Activated gamma-delta T cell (primary cell): ENCODE data around the gene SPRED2.

Source experiments
- DNase-seq: peaks from one replicate; lab custom pipeline; 2025; lab: John Stamatoyannopoulos, UW

The SPRED2 gene

GRCh38 chr2:65311049-65311448 lies 121.3 kb downstream of the SPRED2 start:
- no peak for DNase-seq

- DNase-seq: no peak
Measured at GRCh38 chr2:65309699-65310098, 122.7 kb downstream of the SPRED2 start.

GRCh38 chr2:65305934-65306333 lies 126.5 kb downstream of the SPRED2 start:
- DNase-seq: no peak

GRCh38 chr2:65300761-65301711 lies 131.4 kb downstream of the SPRED2 start:
- DNase-seq: peak; percentile 37

- no peak for DNase-seq
Measured at GRCh38 chr2:65300134-65300760, 132.2 kb downstream of the SPRED2 start.

- DNase-seq: no peak
Measured at GRCh38 chr2:65299246-65299645, 133.2 kb downstream of the SPRED2 start.

- no peak for DNase-seq
Measured at GRCh38 chr2:65298089-65298488, 134.3 kb downstream of the SPRED2 start.

- DNase-seq: no peak
Measured at GRCh38 chr2:65297544-65297943, 134.9 kb downstream of the SPRED2 start.

GRCh38 chr2:65296971-65297370 lies 135.4 kb downstream of the SPRED2 start:
- no peak for DNase-seq

- DNase-seq: no peak
Measured at GRCh38 chr2:65294701-65295100, 137.7 kb downstream of the SPRED2 start.

- no peak for DNase-seq
Measured at GRCh38 chr2:65294136-65294535, 138.3 kb downstream of the SPRED2 start.

- no peak for DNase-seq
Measured at GRCh38 chr2:65293376-65293775, 139.0 kb downstream of the SPRED2 start.

- DNase-seq: no peak
Measured at GRCh38 chr2:65292461-65293011, 139.9 kb downstream of the SPRED2 start.

GRCh38 chr2:65292106-65292400 lies 140.3 kb downstream of the SPRED2 start:
- no peak for DNase-seq

- no peak for DNase-seq
Measured at GRCh38 chr2:65291216-65292105, 140.9 kb downstream of the SPRED2 start.

- no peak for DNase-seq
Measured at GRCh38 chr2:65287364-65287763, 145.0 kb downstream of the SPRED2 start.

GRCh38 chr2:65282477-65283053 lies 149.8 kb downstream of the SPRED2 start:
- DNase-seq: no peak

GRCh38 chr2:65281627-65282351 lies 150.6 kb downstream of the SPRED2 start:
- no peak for DNase-seq

- DNase-seq: no peak
Measured at GRCh38 chr2:65279756-65280155, 152.6 kb downstream of the SPRED2 start.

- no peak for DNase-seq
Measured at GRCh38 chr2:65278531-65278981, 153.8 kb downstream of the SPRED2 start.
